Stomach (tissue), 4 donors: ENCODE data around the gene METTL3.
"Not testable (repeated sequence)": the region's sequence is repeated elsewhere in the genome, so short reads cannot be mapped to it uniquely, and the experiment has no call there.

Experiments used
- CTCF ChIP-seq, 7 experiments: fragments of 450-650 bp in 4 of 7; fragments of 200-600 bp in 3 of 7; sonication (generic) in 3 of 7; IDR thresholded peaks; one replicate each; pipeline ENCODE4 v1.5.1; 2016 to 2019; ENCODE audit warnings: antibody characterized with exemption in 7 of 7, control low read depth in 2 of 7, mild to moderate bottlenecking in 1 of 7
- EP300 ChIP-seq: sonication (generic); formaldehyde crosslinking; IDR thresholded peaks from one replicate; pipeline ENCODE4 v1.6.1; 2017; ENCODE audit warnings: antibody characterized with exemption
- POLR2A ChIP-seq, 4 donors: fragments of 450-650 bp; IDR thresholded peaks; one replicate each; pipeline ENCODE4 v1.6.1; 2016; ENCODE audit warnings: antibody characterized with exemption in 4 of 4, control low read depth in 2 of 4, mild to moderate bottlenecking in 1 of 4, moderate library complexity in 1 of 4
- POLR2AphosphoS5 ChIP-seq, 3 donors: sonication (generic); formaldehyde crosslinking; IDR thresholded peaks; one replicate each; pipeline ENCODE4 v1.6.1; 2016; ENCODE audit warnings: antibody characterized with exemption in 3 of 3

- not testable (repeated sequence) for TF ChIP-seq EP300; POLR2A (IDR thresholded peaks at IDR 0.05); CTCF (IDR thresholded peaks at IDR 0.05); POLR2AphosphoS5 (IDR thresholded peaks at IDR 0.05)
These were observed 33.4 kb upstream of the METTL3 start for GRCh38 chr14:21544588-21544987.
